Measurements from ENCODE around the gene TAF1D.

TAF1D gene

GRCh38 chr11:93718057-93718563 lies 23.2 kb downstream of the TAF1D start:
- no peak for DNase-seq

- DNase-seq = no peak
Measured at GRCh38 chr11:93717501-93717900, 23.8 kb downstream of the TAF1D start.

GRCh38 chr11:93715797-93716396 lies 25.4 kb downstream of the TAF1D start:
- DNase-seq = no peak

- DNase-seq = no peak
Measured at GRCh38 chr11:93712678-93713077, 28.6 kb downstream of the TAF1D start.

- DNase-seq = no peak
Measured at GRCh38 chr11:93710239-93710638, 31.1 kb downstream of the TAF1D start.

GRCh38 chr11:93704237-93704636 lies 37.1 kb downstream of the TAF1D start:
- DNase-seq = no peak

- DNase-seq = no peak
Measured at GRCh38 chr11:93700830-93701229, 40.5 kb downstream of the TAF1D start.

- no peak for DNase-seq
Measured at GRCh38 chr11:93697611-93698010, 43.7 kb downstream of the TAF1D start.

GRCh38 chr11:93694557-93694956 lies 46.7 kb downstream of the TAF1D start:
- no peak for DNase-seq

GRCh38 chr11:93694109-93694508 lies 47.2 kb downstream of the TAF1D start:
- DNase-seq = no peak

GRCh38 chr11:93689240-93689639 lies 52.1 kb downstream of the TAF1D start:
- peak; percentile 91 for DNase-seq

GRCh38 chr11:93686812-93687211 lies 54.5 kb downstream of the TAF1D start:
- DNase-seq = no peak

- no peak for DNase-seq
Measured at GRCh38 chr11:93686226-93686625, 55.1 kb downstream of the TAF1D start.
